Measurements from ENCODE around the gene FAM222A.

The FAM222A gene

GRCh38 chr12:109762071-109762672 lies 48.5 kb downstream of the FAM222A start:
- no peak for DNase-seq

- DNase-seq, result no peak
Measured at GRCh38 chr12:109762673-109763191, 49.1 kb downstream of the FAM222A start.

DNA sequence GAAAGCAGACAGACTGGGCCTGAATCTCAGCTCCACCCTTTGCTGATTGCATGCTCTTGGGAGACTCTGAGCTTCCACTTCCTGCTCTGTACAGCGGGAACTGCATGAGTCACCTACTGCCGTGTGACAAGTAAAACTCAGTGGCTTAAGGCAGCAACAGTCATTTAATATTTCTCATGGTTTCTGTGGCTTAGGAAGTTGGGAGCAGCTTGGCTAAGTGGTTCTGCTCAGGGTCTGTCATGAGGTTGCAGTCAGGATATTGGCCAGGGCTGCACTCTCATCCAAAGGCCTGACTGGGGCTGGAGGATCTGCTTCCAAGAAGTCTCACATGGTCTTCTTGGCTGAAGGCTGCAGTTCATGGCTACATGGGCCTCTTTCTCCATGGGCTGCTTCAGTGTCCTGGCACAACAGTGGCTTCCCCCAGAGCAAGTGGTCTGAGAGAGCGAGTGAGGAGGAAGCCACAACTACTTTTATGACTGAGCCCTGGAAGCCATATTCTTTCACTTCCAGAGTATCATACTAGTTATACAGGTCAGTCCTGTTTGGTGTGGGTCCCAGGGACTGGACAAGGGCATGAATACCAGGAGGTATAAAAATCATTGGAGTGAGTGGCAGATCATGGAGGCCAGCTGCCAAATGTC lies 49.7 kb downstream of the FAM222A start:
- DNase-seq, result peak; percentile 77

GRCh38 chr12:109764123-109764522 lies 50.5 kb downstream of the FAM222A start:
- DNase-seq, result no peak

DNA sequence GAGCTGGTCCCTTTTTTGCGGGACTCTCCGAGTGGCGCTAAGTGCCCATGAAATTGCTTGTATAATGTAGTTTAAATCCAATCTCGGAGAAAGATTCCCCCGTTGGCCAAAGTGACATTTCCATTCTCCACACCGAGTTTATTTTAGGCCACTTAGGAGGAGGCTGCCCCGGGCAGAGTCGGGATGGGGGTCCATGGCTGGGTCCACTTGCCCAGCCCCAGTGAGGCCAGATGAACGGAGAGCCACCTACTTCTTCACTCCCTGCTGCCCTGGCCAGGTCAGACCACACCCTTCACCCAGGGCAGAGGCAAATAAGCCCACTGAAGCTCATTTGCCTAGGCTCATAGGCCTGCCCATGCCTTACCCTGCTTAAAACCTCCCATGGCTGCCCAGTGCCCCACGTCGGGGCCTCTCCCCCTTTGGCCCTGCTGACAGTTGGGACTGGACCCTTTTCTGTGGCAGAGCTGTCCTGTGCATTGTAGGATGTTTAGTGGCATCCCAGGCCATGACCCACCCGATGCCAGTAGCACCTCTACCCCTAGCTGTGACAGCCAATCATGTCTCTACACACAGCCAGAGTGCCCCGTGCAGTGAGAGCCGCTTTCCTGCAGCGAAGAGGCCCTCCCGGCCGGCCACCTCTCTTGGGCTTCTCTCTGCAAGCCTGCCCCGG lies 51.3 kb downstream of the FAM222A start:
- DNase-seq, result no peak

DNA sequence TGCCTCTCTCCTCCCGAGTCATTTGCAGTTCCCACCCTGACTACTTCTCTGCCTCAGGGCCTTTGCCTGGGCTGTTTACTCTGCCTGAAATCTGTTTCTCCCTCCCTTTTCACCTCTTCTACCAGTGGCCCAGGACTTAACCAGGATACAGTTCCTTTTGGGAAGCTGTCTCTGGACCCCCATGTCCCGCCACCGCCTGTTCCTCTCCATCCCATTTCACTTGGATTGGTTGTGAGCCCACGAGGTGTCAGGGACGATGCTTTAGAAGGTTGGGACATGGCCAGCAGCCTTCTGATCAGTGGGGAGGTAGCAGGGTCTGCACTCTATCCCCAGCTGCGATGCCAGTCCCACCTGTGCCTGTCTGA lies 51.8 kb downstream of the FAM222A start:
- no peak for DNase-seq

DNA sequence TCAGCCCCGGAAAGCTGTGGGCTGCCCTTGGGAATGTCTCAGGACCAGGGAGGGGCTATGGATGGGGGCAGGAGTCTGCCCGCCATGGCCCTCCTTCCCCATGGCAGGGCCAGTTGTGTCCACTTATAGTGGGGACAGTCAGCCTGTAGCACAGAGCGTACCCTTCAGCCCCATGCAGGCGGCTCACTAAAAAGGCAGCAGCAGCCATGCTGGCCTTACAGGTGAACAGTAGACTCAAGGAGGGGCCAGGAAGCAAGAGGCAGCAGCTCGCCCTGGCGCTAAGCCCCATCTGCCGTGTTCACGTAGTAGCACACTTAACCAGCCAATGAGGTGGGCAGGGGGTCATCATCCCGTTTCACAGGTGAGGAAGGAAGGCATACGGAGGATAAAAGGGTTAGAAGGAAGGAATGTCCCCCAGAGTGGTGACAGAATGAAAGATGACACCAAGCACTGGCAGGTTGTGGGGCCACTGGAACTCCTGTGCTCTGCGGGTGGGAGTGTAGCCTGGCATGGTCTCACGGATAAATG lies 52.7 kb downstream of the FAM222A start:
- no peak for DNase-seq

- no peak for DNase-seq
Measured at GRCh38 chr12:109767456-109767855, 53.8 kb downstream of the FAM222A start.

DNA sequence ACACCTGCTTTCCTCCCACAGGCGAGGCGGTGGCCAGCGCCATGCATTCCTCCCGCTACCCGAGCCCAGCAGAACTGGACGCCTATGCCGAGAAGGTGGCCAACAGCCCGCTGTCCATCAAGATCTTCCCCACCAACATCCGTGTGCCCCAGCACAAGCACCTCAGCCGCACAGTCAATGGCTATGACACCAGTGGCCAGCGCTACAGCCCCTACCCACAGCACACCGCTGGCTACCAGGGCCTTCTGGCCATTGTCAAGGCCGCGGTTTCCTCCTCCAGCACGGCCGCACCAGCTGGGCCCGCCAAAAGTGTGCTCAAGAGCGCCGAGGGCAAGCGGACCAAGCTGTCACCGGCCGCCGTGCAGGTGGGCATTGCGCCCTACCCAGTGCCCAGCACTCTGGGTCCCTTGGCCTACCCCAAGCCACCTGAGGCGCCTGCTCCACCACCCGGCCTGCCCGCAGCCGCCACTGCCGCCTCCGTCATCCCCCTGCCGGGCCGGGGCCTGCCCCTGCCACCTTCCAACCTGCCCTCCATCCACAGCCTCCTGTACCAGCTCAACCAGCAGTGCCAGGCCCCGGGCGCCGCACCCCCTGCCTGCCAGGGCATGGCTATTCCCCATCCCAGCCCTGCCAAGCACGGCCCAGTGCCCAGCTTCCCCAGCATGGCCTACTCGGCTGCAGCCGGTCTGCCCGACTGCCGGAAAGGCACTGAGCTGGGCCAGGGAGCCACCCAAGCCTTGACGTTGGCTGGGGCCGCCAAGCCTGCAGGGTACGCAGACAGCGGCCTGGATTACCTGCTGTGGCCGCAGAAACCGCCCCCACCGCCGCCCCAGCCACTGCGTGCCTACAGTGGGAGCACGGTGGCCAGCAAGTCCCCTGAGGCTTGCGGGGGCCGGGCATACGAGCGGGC lies 54.6 kb downstream of the FAM222A start:
- no peak for DNase-seq

DNA sequence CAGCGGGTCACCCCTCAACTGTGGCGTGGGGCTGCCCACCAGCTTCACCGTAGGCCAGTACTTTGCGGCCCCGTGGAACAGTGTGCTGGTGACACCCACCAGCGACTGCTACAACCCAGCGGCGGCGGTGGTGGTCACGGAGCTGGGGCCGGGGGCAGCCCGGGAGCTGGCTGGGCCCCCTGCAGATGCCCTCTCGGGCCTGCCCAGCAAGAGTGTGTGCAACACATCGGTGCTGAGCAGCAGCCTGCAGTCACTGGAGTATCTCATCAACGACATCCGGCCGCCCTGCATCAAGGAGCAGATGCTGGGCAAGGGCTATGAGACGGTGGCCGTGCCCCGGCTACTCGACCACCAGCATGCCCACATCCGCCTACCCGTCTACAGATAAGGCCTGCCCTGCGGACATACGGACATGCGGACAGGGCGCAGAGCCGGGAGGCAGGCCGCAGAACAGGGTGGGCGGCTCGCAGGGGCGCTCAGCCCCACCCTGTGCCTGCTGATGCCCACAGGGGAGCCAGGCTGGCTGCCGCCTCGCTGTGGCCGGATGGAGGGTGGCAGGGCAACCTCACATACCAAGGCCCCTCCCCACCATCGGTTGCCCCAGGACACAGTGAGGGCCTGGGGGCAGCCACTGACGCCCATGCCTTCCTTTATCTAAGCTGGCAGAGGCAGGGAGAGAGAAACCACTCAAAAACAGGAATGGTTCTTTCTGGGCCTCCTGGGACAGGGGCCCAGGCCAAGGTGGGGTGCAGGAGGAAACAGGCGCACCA lies 55.5 kb downstream of the FAM222A start:
- no peak for DNase-seq

DNA sequence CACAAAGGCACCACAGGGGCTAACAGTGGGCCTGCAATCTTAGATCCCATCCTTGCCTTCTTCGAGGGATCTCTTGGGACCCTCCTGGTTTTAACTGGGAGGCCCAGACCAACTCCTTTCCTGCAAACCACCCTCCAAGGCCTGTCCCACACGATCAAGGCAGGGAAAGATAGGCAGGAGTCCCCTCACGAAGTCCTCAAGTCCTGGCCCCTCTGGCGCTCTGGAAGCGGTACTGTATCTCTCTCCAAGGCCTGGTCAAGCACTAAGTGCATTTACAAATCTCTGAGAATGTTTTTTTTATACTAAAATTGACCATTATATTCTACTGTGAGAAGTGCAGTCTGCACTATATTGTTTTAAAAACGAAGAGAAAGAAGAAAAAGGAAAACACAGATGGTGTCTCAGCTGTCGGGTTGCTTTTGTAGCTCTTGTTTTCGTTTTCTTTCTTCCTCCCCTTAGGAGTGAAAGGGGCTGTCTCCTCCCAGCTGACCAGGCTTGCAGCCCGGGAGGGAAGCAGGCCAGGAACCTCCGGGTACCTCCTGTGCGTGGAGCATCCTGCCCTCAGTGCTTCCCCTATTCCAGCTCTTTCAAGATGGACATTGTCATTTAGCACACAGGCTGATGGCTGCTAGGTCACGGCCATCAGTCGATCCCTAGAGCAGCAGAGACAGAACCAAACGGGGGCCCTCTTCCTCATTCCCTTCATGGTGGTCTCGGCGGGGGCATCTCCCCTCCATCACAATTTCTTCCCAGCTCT lies 56.7 kb downstream of the FAM222A start:
- DNase-seq, result no peak

DNA sequence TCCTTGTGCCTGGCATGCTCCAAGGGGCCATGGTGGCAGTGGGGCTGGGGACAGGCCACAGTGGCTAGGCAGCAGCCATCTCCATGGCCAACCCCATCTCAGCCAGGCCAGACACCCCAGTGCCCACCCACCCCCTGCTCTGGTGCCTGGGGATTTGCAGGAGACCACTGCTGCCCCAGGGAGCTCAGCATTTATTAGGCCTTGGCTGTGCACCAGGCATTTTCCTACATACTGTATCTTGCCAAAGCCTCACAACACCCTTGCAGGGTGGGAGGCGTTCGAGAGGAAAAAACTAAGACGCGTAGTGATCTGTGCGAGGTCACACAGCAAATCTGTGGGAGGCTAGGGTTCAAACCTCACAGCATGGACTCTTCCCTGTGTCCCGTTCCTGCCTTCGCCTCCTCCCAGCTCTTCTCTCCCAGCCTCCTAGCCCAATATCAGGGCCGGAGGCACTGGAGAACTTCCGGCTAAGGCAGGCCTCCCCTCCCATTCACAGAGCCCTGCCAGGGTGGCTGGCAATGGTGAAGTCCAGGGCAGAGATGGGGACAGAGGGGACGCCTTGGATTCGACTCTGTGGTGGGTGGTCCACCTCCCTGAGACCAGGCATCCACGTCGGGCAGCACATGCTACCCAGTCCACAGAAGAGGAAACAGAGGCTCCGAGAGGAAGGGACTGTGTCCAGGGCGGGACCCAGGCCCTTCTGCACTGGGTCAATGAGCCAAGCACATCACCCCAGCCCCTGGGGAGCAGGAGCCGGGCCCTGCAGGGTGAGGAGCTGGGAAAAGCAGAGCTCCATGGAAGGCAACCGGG lies 57.4 kb downstream of the FAM222A start:
- no peak for DNase-seq

GRCh38 chr12:109771746-109772621 lies 58.4 kb downstream of the FAM222A start:
- DNase-seq, result no peak

DNA sequence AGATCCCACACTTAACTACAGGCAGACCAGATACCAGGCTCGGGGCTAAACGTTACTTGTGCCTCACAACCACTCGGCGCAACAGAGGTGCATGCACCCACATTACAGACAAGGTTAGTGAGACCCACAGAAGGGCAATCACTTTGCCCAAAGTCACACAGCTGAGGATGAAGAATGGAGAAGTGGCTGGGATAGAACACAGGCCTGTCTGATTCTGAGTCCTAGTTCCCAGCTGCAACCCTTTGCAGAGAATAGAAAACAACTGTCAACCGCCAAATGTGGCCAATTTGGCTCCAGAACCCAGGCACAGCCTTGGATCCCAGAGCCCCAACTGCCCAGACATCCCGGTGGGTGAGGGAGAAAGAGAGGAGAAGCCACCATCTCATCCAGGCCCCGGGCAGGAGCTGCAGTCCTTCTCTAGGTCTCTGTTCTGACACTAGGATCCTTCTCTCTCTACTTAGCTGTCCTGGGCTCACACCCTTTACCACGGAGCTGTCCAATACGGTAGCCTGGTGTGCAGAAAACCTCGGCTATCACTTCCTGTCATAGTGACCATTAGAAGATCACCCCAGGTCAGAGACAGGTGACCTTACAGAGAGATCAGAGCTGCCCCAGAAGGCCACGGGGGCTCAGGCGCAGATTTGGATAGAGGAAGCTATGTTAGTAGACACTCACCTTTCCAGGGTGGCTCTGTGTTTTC lies 59.1 kb downstream of the FAM222A start:
- DNase-seq, result no peak

DNA sequence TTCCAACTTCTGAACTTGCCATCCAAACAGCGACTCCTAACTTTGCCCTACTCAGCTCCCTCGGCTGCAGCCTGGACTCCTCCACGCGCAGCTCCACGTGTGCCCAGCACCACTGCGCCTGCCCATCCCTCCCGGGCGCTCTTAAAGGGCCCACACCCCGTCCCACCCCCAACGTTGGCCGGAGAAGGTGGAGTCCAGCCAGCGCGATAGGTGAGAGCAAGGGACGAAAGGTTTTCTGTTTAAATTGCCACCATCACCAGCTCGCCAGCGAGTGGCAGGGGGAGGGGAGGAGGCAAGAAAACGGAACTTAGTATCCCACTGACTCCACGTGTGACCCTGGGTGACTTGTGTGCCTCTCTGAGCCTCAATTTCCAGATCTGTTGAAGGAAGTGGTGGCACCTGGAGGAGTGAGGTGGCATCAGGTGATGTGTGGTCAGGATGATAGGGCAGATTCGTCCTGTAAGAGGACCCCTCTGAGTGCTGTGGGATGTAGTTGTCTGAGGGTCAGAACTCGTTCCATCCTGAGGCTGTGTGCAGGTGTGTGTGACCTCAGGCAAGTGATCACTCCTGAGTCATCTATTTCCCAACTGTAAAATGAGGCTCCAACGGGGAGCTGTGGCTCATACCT lies 59.9 kb downstream of the FAM222A start:
- DNase-seq, result no peak

DNA sequence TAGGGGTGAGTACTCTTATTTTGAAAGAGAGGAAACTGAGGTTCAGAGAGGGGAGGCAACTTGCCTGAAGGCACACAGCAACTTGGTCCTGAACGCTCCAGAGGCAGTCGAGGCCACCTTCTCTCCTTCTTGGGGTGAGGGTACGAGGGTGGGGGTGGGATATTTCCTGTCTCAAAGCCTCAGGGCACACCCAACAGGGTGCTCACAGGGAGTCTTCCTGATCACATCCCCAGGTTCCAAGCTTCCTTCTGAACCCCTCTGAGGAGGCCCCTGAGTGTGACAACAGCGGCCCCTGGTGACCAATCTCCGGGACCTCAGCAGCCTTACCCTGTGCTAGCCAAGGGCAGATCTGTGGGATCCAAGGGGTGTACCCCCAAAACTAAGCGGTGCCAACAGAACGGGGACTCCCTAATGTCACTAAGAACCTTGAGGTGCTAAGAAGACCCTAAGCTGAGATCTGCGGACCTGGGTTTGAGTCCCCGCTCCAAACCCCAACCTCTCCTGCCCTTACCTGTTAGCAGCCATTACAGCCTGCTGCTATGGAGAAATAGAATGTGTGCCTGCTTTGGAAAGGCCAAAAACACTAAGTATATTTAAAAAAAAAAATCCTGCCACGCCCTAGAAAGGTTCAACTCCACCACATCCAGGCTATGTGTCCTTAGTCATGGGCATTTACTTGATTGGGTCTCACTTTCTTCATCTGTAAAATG lies 61.7 kb downstream of the FAM222A start:
- DNase-seq, result peak; percentile 59

DNA sequence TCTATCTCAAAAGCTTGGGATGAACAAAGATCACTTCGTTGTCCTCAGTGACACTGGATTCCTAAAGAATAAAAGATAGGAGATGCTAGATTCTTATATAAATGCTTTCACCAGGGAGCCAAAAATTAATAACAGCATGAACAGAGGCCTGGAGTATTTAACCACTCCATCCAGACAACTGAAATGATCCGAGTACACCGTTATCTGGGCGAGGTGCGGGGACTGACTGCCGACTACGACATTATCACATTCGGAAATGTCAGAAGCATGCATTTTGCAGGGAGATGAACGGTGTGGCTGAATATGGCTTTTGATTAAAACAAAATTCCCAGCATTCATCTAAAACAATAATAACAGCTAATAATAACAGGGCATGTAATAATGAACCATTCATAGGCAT lies 63.0 kb downstream of the FAM222A start:
- no peak for DNase-seq

- DNase-seq, result peak; percentile 48
Measured at GRCh38 chr12:109777544-109777943, 63.9 kb downstream of the FAM222A start.

All from HCEC 1CT (cell line).